ENCODE measurements around the gene ZNF544.

GRCh38 chr19:58294743-58295374 lies 66.1 kb downstream of the ZNF544 start:
- TF ChIP-seq POLR2AphosphoS5 (IDR thresholded peaks at IDR 0.05) = no peak
- no peak for TF ChIP-seq SMC3 (conservative IDR thresholded peaks at IDR 0.05; ENCODE audit: poor library complexity)
- no peak for TF ChIP-seq RAD21 (conservative IDR thresholded peaks at IDR 0.05)
- no peak for TF ChIP-seq CTCF (IDR thresholded peaks at IDR 0.05; ENCODE audit: poor library complexity, severe bottlenecking)
- TF ChIP-seq MXI1 (conservative IDR thresholded peaks at IDR 0.05; ENCODE audit: poor library complexity, severe bottlenecking) = no peak
- no peak for TF ChIP-seq EP300 (conservative IDR thresholded peaks at IDR 0.05; ENCODE audit: poor library complexity, severe bottlenecking)

Measured in neural cell (in vitro differentiated cells).